Loucy (cell line): ENCODE measurements around the gene RBM15.

Experiments used
- H2AFZ ChIP-seq: fragments of 200-600 bp; sonication (generic); 2 replicates; pipeline ENCODE4 v1.6.0; 2016; ENCODE audit warnings: antibody characterized with exemption, mild to moderate bottlenecking, low read length, moderate library complexity
- H3F3A ChIP-seq: fragments of 200-600 bp; 2 replicates; pipeline ENCODE4 v1.6.0; 2016; ENCODE audit warnings: antibody characterized with exemption, low read depth, mild to moderate bottlenecking
- H3K27me3 ChIP-seq: fragments of 200-600 bp; sonication (generic); 2 replicates; pipeline ENCODE4 v1.6.1; 2014; ENCODE audit warnings: low read length, mild to moderate bottlenecking; ENCODE audit not compliant: insufficient read depth, poor library complexity, severe bottlenecking
- H3K36me3 ChIP-seq: fragments of 200-600 bp; sonication (generic); 2 replicates; pipeline ENCODE4 v1.6.1; 2016; ENCODE audit warnings: low read length; ENCODE audit not compliant: insufficient read depth
- H3K4me1 ChIP-seq: fragments of 200-600 bp; sonication (generic); 2 replicates; pipeline ENCODE4 v1.5.1; 2014; ENCODE audit warnings: low read length, mild to moderate bottlenecking; ENCODE audit not compliant: insufficient read depth, poor library complexity, severe bottlenecking
- H3K4me2 ChIP-seq: fragments of 200-600 bp; sonication (generic); 2 replicates; pipeline ENCODE4 v1.6.0; 2014; ENCODE audit warnings: antibody characterized with exemption, low read length, low read depth, mild to moderate bottlenecking; ENCODE audit not compliant: poor library complexity, severe bottlenecking
- H3K4me3 ChIP-seq: fragments of 200-600 bp; sonication (generic); 2 replicates; pipeline ENCODE4 v1.5.1; 2014; ENCODE audit warnings: low read length, mild to moderate bottlenecking, mixed read lengths; ENCODE audit not compliant: poor library complexity, severe bottlenecking
- H3K79me2 ChIP-seq: fragments of 200-600 bp; sonication (generic); 2 replicates; pipeline ENCODE4 v1.6.1; 2014; ENCODE audit warnings: low read length; ENCODE audit not compliant: insufficient read depth
- H3K9ac ChIP-seq: fragments of 200-600 bp; sonication (generic); 2 replicates; pipeline ENCODE4 v1.6.0; 2014; ENCODE audit warnings: mild to moderate bottlenecking, low read depth, low read length, moderate library complexity; ENCODE audit not compliant: poor library complexity, severe bottlenecking
- H3K9me2 ChIP-seq: fragments of 200-600 bp; sonication (generic); replicated peaks from 2 replicates; pipeline ENCODE4 v1.6.1; 2016; ENCODE audit warnings: low read depth, low read length, mixed read lengths
- H3K9me3 ChIP-seq: fragments of 200-600 bp; sonication (generic); 2 replicates; pipeline ENCODE4 v1.6.1; 2014; ENCODE audit warnings: mild to moderate bottlenecking, antibody characterized with exemption, low read length, low read depth; ENCODE audit not compliant: insufficient read depth
- H4K20me1 ChIP-seq: fragments of 200-600 bp; sonication (generic); 2 replicates; pipeline ENCODE4 v1.6.0; 2014; ENCODE audit warnings: antibody characterized with exemption, low read length, mild to moderate bottlenecking; ENCODE audit not compliant: insufficient read depth, poor library complexity, severe bottlenecking
- CTCF ChIP-seq: fragments of 200-600 bp; sonication (generic); conservative IDR thresholded peaks from 2 replicates; pipeline ENCODE4 v1.5.1; 2014; ENCODE audit warnings: mild to moderate bottlenecking, antibody characterized with exemption, low read length
- EZH2phosphoT487 ChIP-seq: fragments of 200-600 bp; IDR thresholded peaks from 2 replicates; pipeline ENCODE4 v1.6.1; 2018; ENCODE audit warnings: antibody characterized with exemption, mild to moderate bottlenecking, moderate library complexity, borderline replicate concordance

Gene RBM15

GRCh38 chr1:110337704-110338308 is 1.4 kb upstream of the RBM15 start:
- H3K9me3 ChIP-seq: no peaks in the 10 kb centered on the region
- H4K20me1 ChIP-seq: peaks cover 34% of the 10 kb centered on the region
- peak overlapping the region; percentile 92 for H2AFZ ChIP-seq
- no peaks in the 10 kb centered on the region for H3K27me3 ChIP-seq
- H3K36me3 ChIP-seq: peaks cover 19% of the 10 kb centered on the region; the same call in 1 of the 2 replicates
- no peaks in the 10 kb centered on the region for H3K9me2 ChIP-seq
- peak overlapping the region; percentile 92 for H3K4me2 ChIP-seq
- peaks cover 38% of the 10 kb centered on the region for H3K4me1 ChIP-seq
- H3F3A ChIP-seq: no peaks in the 10 kb centered on the region
- TF ChIP-seq CTCF (no peak), EZH2phosphoT487 (no peak)
- peak overlapping the region; percentile 85 for H3K9ac ChIP-seq
- H3K79me2 ChIP-seq: peaks cover 50% of the 10 kb centered on the region
- peak overlapping the region; percentile 78 for H3K4me3 ChIP-seq

GRCh38 chr1:110338309-110338885 is 780 bp upstream of the RBM15 start:
- Histone ChIP-seq H3K4me3 (peak overlapping the region; percentile 78), H3K79me2 (peaks cover 56% of the 10 kb centered on the region), H3K4me2 (peak overlapping the region; percentile 92), H3K36me3 (peaks cover 25% of the 10 kb centered on the region), H4K20me1 (peaks cover 40% of the 10 kb centered on the region), H3K4me1 (peaks cover 44% of the 10 kb centered on the region), H3F3A (no peaks in the 10 kb centered on the region), H3K9me2 (no peaks in the 10 kb centered on the region), H3K9me3 (no peaks in the 10 kb centered on the region), H2AFZ (peak overlapping the region; percentile 92), H3K9ac (peak overlapping the region; percentile 85), H3K27me3 (no peaks in the 10 kb centered on the region)
- TF ChIP-seq EZH2phosphoT487 (no peak), CTCF (peak; percentile 49)

GRCh38 chr1:110339407-110340206 is 430 bp downstream of the RBM15 start:
- Histone ChIP-seq H3F3A (no peaks in the 10 kb centered on the region), H3K4me1 (peaks cover 56% of the 10 kb centered on the region), H4K20me1 (peaks cover 52% of the 10 kb centered on the region), H3K79me2 (peaks cover 68% of the 10 kb centered on the region), H3K4me2 (peak overlapping the region; percentile 95), H3K36me3 (peaks cover 36% of the 10 kb centered on the region), H2AFZ (peak overlapping the region; percentile 80), H3K9me3 (no peaks in the 10 kb centered on the region), H3K9ac (peak overlapping the region; percentile 85), H3K4me3 (peak overlapping the region; percentile 83), H3K27me3 (no peaks in the 10 kb centered on the region), H3K9me2 (no peaks in the 10 kb centered on the region)
- TF ChIP-seq EZH2phosphoT487 (no peak), CTCF (no peak; the same call in 1 of the 2 replicates)
